Stimulated activated CD4-positive, alpha-beta T cell treated with anti-CD3 and anti-CD28 coated beads, Interleukin-2, amount 100 ng/mL, for 4 hours (primary cell): ENCODE results near the gene TOP2B.

Experiments
- DNase-seq: peaks from one replicate; pipeline ENCODE4 v3.0.0-alpha.2; 2020; ENCODE audit warnings: low read depth

Gene TOP2B

GRCh38 chr3:25673738-25674298 lies 9.1 kb upstream of the TOP2B start:
- DNase-seq: no peak

- no peak for DNase-seq
Observed at GRCh38 chr3:25665315-25666280, 891 bp upstream of the TOP2B start.

GRCh38 chr3:25663869-25664811 lies 567 bp downstream of the TOP2B start:
- peak; percentile 47 for DNase-seq

DNA sequence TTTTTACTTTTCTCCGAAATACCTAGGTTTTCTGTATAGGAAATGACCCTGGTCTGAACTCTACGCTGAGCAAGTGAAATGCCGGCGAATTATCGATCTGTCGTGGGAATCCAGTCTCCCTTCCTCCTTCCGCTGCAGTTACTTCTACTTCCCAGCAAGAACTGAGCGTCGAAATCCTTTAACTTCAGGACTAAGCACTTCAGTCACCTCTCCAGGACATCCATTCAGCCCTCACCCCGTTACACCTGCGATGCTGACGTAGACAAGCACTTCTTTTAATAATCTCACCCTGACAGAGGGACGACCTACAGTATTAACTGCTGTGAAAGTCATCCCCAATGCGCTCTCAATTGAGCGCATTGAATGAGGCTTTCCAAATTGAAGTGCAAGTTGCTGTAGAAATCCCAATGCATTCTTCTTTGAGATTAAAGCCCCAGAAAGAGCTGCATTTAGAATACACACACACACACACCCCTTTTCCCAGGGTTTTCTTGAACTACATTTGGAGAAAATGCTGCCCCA lies 1.3 kb downstream of the TOP2B start:
- peak; percentile 2 for DNase-seq

- DNase-seq: no peak
Observed at GRCh38 chr3:25662736-25663320, 1.9 kb downstream of the TOP2B start.

- no peak for DNase-seq
Observed at GRCh38 chr3:25661694-25662437, 2.8 kb downstream of the TOP2B start.

DNA sequence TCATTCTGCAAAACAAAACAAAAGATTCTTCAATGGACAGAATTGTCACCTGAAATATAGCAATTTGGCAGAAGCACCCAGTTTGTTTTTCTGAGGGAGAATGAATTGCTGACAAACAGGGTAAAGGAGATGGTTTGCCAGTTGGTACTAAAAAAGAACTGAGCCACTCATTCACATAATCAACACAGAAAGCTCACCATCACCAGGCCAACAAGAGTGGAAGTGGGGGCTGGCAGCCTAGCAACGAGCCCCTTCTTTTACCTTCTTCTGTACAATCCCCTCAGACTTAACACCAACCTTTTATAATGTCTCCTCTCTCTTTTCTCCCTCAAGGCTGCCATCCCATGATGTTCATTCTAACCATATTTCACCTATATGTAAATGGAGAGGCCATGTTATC lies 5.9 kb downstream of the TOP2B start:
- no peak for DNase-seq

GRCh38 chr3:25657293-25657692 lies 7.4 kb downstream of the TOP2B start:
- DNase-seq: no peak

- DNase-seq: no peak
Observed at GRCh38 chr3:25655659-25656058, 9.0 kb downstream of the TOP2B start.

GRCh38 chr3:25654576-25654975 lies 10.1 kb downstream of the TOP2B start:
- DNase-seq: no peak

GRCh38 chr3:25653322-25653721 lies 11.4 kb downstream of the TOP2B start:
- no peak for DNase-seq

- DNase-seq: no peak
Observed at GRCh38 chr3:25652921-25653320, 11.8 kb downstream of the TOP2B start.

- no peak for DNase-seq
Observed at GRCh38 chr3:25648925-25649830, 15.5 kb downstream of the TOP2B start.

GRCh38 chr3:25648107-25648535 lies 16.6 kb downstream of the TOP2B start:
- DNase-seq: peak; percentile 75

GRCh38 chr3:25635038-25635437 lies 29.7 kb downstream of the TOP2B start:
- no peak for DNase-seq

DNA sequence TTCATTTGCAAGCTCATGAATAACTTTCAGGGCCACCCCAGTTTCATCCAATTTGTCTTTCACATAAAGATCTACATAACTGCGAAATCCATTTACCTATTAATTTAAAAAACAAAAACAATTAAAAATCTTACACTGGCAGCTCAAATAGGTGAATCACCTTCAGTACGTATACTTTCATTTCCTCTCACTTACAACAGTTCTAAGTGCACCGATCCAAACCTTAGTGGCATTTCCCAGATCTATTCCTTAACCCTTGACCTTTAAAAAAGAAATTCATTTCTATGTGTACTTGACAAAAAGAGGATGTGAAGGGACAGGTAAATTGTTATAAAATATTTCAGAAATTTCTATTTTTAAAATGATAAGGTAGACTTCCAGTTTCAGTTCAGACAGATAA lies 30.8 kb downstream of the TOP2B start:
- no peak for DNase-seq

DNA sequence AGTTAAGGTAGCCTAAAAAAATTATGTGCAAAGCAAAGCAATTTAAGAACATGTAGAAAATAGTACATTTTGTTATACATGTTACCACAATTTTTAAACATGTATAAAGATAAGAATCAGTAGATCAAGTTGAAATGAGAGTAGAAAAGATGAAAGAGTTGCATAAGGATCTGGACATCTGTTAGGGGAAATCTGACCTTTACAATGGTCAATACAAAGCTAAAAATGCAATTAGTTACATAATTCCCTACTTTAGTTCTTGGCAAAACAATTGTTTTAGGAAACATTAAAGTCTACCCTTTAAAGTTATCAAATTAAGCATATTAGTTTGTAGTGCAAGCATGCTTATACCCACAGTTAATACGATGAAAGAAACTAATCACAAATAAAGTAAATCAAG lies 32.7 kb downstream of the TOP2B start:
- no peak for DNase-seq

GRCh38 chr3:25621087-25621486 lies 43.6 kb downstream of the TOP2B start:
- DNase-seq: no peak

DNA sequence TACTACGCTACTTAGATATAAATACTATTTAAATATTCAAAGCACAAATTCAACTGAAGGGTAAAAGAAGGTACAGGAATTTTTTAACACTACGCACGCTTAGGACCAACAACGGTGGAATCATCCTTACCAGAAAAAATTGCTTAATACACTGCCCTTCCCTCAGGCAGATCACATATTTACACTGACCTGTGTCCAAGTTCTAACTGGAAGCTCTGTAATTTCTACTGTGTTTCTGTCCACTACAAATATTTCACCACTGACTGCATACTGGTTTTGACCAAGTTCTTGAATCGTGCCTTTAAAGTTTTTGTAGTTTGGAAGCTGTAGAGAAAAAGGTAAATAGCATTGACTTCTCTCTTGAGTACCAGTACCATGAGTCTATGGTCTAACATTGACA lies 44.2 kb downstream of the TOP2B start:
- DNase-seq: no peak

GRCh38 chr3:25619382-25619781 lies 45.3 kb downstream of the TOP2B start:
- DNase-seq: no peak
